Measurements from ENCODE around the gene KCNB1. TPM values are rescaled to one million over a fixed set of nuclear protein-coding genes. Genes with fewer than 3 reads are reported as not detected.

KCNB1 gene
- total RNA-seq, 1 donor from 2014 or later, result 0.98 TPM

DNA sequence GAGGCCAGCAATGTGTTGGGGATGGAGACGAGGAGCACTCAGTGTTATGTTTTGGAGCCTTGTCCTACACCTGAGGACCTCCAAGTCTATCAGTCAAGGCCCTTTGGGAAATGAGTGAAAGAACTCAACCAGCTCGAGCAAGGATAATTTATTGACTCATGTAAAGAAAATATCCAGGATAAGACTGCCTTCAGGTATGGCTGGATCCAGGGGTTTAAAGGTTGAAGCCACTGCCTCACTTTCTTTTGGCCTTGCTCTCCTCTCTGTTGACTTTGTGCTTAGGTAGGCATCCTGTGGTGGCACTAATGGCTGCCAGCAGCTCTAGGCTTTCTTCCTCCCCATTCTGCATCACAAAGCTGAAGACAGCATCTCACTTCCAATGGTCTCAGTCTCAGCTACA lies 138.3 kb downstream of the KCNB1 start:
- Mint-ChIP-seq H3K36me3 (ENCODE audit: insufficient read depth) (no peaks in the 10 kb centered on the region), H3K27me3 (peaks cover 12% of the 10 kb centered on the region), H3K27ac (no peak overlapping the region), H3K4me1 (ENCODE audit: low read depth) (peaks cover 3% of the 10 kb centered on the region), H3K9me3 (ENCODE audit: low read depth) (no peaks in the 10 kb centered on the region), H3K4me3 (ENCODE audit: low read depth) (no peak overlapping the region)
- DNase-seq (ENCODE audit: low spot score, unreplicated experiment), result no peak
- no peak for TF ChIP-seq CTCF (IDR thresholded peaks at IDR 0.05; ENCODE audit: unreplicated experiment)

DNA sequence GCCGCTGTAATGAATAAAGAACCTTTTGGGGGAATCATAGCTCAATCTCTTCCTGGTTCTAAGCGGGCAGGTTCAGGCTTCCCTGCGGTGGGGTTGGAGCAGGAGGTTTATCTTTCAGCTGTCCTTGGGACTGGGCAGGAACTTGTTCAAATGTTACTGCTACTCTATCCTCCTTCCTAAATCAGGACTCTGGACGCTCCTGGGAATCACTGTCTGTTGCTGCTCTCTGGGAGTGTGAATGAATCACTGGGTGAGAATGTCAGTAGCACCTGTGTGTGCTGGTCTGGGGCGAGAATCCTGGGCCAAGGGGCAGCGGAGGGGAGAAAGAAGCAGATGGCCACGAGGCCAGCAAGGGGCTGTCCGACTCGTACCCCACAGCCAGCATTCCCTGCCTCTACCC lies 139.2 kb downstream of the KCNB1 start:
- peaks cover 3% of the 10 kb centered on the region for H3K4me1 Mint-ChIP-seq (ENCODE audit: low read depth)
- H3K36me3 Mint-ChIP-seq (ENCODE audit: insufficient read depth), result no peaks in the 10 kb centered on the region
- peaks cover 12% of the 10 kb centered on the region for H3K27me3 Mint-ChIP-seq
- no peak for TF ChIP-seq CTCF (IDR thresholded peaks at IDR 0.05; ENCODE audit: unreplicated experiment)
- no peak for DNase-seq (ENCODE audit: low spot score, unreplicated experiment)
- no peaks in the 10 kb centered on the region for H3K9me3 Mint-ChIP-seq (ENCODE audit: low read depth)
- no peak overlapping the region for H3K27ac Mint-ChIP-seq
- no peak overlapping the region for H3K4me3 Mint-ChIP-seq (ENCODE audit: low read depth)

- H3K9me3 Mint-ChIP-seq (ENCODE audit: low read depth), result no peaks in the 10 kb centered on the region
- H3K27me3 Mint-ChIP-seq, result peaks cover 12% of the 10 kb centered on the region
- H3K4me3 Mint-ChIP-seq (ENCODE audit: low read depth), result no peak overlapping the region
- H3K27ac Mint-ChIP-seq, result no peak overlapping the region
- no peak for DNase-seq (ENCODE audit: low spot score, unreplicated experiment)
- no peaks in the 10 kb centered on the region for H3K36me3 Mint-ChIP-seq (ENCODE audit: insufficient read depth)
- TF ChIP-seq CTCF (IDR thresholded peaks at IDR 0.05; ENCODE audit: unreplicated experiment), result no peak
- no peaks in the 10 kb centered on the region for H3K4me1 Mint-ChIP-seq (ENCODE audit: low read depth)
Observed at GRCh38 chr20:49340161-49340966, 142.1 kb downstream of the KCNB1 start.

DNA sequence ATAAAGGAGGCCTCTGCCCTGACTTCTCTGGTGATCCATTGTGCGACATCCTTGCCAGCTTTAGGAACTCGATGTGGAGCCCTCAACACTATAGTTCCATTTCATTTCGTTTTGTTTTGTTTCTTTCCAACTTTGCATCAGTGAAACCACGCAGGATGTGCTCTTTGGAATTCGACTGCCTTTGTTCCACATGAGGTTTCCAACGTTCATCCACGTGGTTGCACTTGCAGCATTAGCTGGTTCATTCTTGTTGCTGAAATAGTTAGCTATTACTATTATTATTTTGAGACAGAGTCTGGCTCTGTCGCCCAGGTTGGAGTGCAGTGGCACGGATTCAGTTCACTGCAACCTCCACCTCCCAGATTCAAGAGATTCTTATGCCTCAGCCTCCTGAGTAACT lies 143.3 kb downstream of the KCNB1 start:
- DNase-seq (ENCODE audit: low spot score, unreplicated experiment), result no peak
- Mint-ChIP-seq H3K27me3 (peaks cover 12% of the 10 kb centered on the region), H3K27ac (no peak overlapping the region), H3K4me1 (ENCODE audit: low read depth) (no peaks in the 10 kb centered on the region), H3K9me3 (ENCODE audit: low read depth) (no peaks in the 10 kb centered on the region), H3K4me3 (ENCODE audit: low read depth) (no peak overlapping the region), H3K36me3 (ENCODE audit: insufficient read depth) (no peaks in the 10 kb centered on the region)
- no peak for TF ChIP-seq CTCF (IDR thresholded peaks at IDR 0.05; ENCODE audit: unreplicated experiment)

DNA sequence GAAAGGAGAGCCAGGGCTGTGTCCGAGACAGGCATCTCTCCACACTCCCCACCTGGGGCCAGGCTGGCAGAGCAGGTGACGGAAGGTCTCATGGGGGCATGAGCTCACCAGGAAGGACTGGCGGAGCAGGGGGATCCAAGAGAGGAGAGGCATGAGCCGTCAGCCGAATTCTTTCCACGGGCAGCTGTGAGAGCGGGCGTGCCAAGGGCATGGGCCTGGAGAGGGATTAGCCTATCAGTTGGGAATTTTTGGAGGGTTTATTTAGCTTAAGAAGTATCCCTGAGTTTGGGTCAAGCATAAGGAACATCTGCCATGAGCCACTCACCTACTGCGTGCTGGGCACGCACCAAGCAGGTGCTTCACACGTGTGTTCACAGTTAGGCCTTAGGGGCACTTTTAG lies 144.4 kb downstream of the KCNB1 start:
- H3K4me3 Mint-ChIP-seq (ENCODE audit: low read depth), result no peak overlapping the region
- H3K27me3 Mint-ChIP-seq, result peaks cover 4% of the 10 kb centered on the region
- no peaks in the 10 kb centered on the region for H3K36me3 Mint-ChIP-seq (ENCODE audit: insufficient read depth)
- no peak for DNase-seq (ENCODE audit: low spot score, unreplicated experiment)
- TF ChIP-seq CTCF (IDR thresholded peaks at IDR 0.05; ENCODE audit: unreplicated experiment), result no peak
- no peak overlapping the region for H3K27ac Mint-ChIP-seq
- H3K4me1 Mint-ChIP-seq (ENCODE audit: low read depth), result no peaks in the 10 kb centered on the region
- no peaks in the 10 kb centered on the region for H3K9me3 Mint-ChIP-seq (ENCODE audit: low read depth)

All from progenitor cell of endocrine pancreas (in vitro differentiated cells).